Mesothelial cell of epicardium (in vitro differentiated cells): ENCODE results near the gene KNTC1. TPM values are rescaled to one million over a fixed set of nuclear protein-coding genes. Genes with fewer than 3 reads are reported as not detected.
A peak's percentile ranks its signal among the peaks of the same experiment; 100 is the strongest.

Experiments used
- DNase-seq, 2 experiments: peaks; one replicate each; pipeline ENCODE4 v3.0.0; 2021; ENCODE audit warnings: low spot score in 2 of 2; ENCODE audit not compliant: unreplicated experiment in 2 of 2
- H3K27ac Mint-ChIP-seq: 2 replicates; pipeline ENCODE4 v1.8.0; 2021; ENCODE audit warnings: mixed read lengths
- H3K27me3 Mint-ChIP-seq: 2 replicates; pipeline ENCODE4 v1.8.0; 2021; ENCODE audit warnings: low read depth, mixed read lengths
- H3K36me3 Mint-ChIP-seq: 2 replicates; pipeline ENCODE4 v1.8.0; 2021; ENCODE audit warnings: mixed read lengths
- H3K4me1 Mint-ChIP-seq: 2 replicates; pipeline ENCODE4 v1.8.0; 2021; ENCODE audit warnings: mixed read lengths
- H3K4me3 Mint-ChIP-seq: 2 replicates; pipeline ENCODE4 v1.8.0; 2021; ENCODE audit warnings: mild to moderate bottlenecking, moderate library complexity, mixed read lengths
- H3K9me3 Mint-ChIP-seq: 2 replicates; pipeline ENCODE4 v1.8.0; 2021; ENCODE audit warnings: mixed read lengths
- total RNA-seq: library from RNA; stranded (reverse); gene quantifications from 3 replicates; pipeline ENCODE4 v1.2.1, GENCODE V29; 2021
- TF ChIP-seq, protein P1 (sequence below): fragments of 200-600 bp; sonication (generic); IDR thresholded peaks from one replicate; pipeline ENCODE4 v1.5.0; 2021; ENCODE audit warnings: antibody characterized with exemption; ENCODE audit not compliant: unreplicated experiment

The KNTC1 gene
- total RNA-seq, 1 donor from 2014 or later = 47.8 TPM

GRCh38 chr12:122516544-122517361, 10.3 kb upstream of the KNTC1 start:
- no peaks in the 10 kb centered on the region for H3K27me3 Mint-ChIP-seq
- no peak overlapping the region for H3K4me3 Mint-ChIP-seq
- TF ChIP-seq, protein P1, sequence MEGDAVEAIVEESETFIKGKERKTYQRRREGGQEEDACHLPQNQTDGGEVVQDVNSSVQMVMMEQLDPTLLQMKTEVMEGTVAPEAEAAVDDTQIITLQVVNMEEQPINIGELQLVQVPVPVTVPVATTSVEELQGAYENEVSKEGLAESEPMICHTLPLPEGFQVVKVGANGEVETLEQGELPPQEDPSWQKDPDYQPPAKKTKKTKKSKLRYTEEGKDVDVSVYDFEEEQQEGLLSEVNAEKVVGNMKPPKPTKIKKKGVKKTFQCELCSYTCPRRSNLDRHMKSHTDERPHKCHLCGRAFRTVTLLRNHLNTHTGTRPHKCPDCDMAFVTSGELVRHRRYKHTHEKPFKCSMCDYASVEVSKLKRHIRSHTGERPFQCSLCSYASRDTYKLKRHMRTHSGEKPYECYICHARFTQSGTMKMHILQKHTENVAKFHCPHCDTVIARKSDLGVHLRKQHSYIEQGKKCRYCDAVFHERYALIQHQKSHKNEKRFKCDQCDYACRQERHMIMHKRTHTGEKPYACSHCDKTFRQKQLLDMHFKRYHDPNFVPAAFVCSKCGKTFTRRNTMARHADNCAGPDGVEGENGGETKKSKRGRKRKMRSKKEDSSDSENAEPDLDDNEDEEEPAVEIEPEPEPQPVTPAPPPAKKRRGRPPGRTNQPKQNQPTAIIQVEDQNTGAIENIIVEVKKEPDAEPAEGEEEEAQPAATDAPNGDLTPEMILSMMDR = no peak
- H3K9me3 Mint-ChIP-seq = no peaks in the 10 kb centered on the region
- peaks cover 56% of the 10 kb centered on the region for H3K36me3 Mint-ChIP-seq
- H3K4me1 Mint-ChIP-seq = peaks cover 5% of the 10 kb centered on the region
- DNase-seq = no peak
- peak overlapping the region; percentile 16 for H3K27ac Mint-ChIP-seq

- DNase-seq = no peak
- H3K4me3 Mint-ChIP-seq = no peak overlapping the region
- no peaks in the 10 kb centered on the region for H3K27me3 Mint-ChIP-seq
- TF ChIP-seq, protein P1 = no peak
- no peaks in the 10 kb centered on the region for H3K9me3 Mint-ChIP-seq
- H3K4me1 Mint-ChIP-seq = peaks cover 12% of the 10 kb centered on the region
- H3K27ac Mint-ChIP-seq = no peak overlapping the region
- H3K36me3 Mint-ChIP-seq = peaks cover 55% of the 10 kb centered on the region
Measured at GRCh38 chr12:122517877-122518276, 9.2 kb upstream of the KNTC1 start.

- Mint-ChIP-seq H3K27me3 (no peaks in the 10 kb centered on the region), H3K27ac (no peak overlapping the region)
- TF ChIP-seq, protein P1 = no peak
Measured at GRCh38 chr12:122518908-122519307, 8.1 kb upstream of the KNTC1 start.

GRCh38 chr12:122519418-122519817, 7.6 kb upstream of the KNTC1 start:
- TF ChIP-seq, protein P1 = no peak
- Mint-ChIP-seq H3K4me1 (peaks cover 27% of the 10 kb centered on the region), H3K9me3 (no peaks in the 10 kb centered on the region), H3K27me3 (no peaks in the 10 kb centered on the region), H3K36me3 (peaks cover 50% of the 10 kb centered on the region), H3K4me3 (no peak overlapping the region), H3K27ac (no peak overlapping the region)
- DNase-seq = no peak

More at GRCh38 chr12:122518908-122519307, 8.1 kb upstream of the KNTC1 start:
- H3K9me3 Mint-ChIP-seq = no peaks in the 10 kb centered on the region
- no peak for DNase-seq
- H3K4me3 Mint-ChIP-seq = no peak overlapping the region
- peaks cover 22% of the 10 kb centered on the region for H3K4me1 Mint-ChIP-seq
- peaks cover 50% of the 10 kb centered on the region for H3K36me3 Mint-ChIP-seq

GRCh38 chr12:122520676-122521075, 6.4 kb upstream of the KNTC1 start:
- peak overlapping the region; percentile 67 for H3K27ac Mint-ChIP-seq

More at GRCh38 chr12:122520676-122521075, 6.4 kb upstream of the KNTC1 start:
- DNase-seq = no peak
- Mint-ChIP-seq H3K36me3 (peaks cover 46% of the 10 kb centered on the region), H3K27me3 (no peaks in the 10 kb centered on the region), H3K9me3 (no peaks in the 10 kb centered on the region), H3K4me1 (peaks cover 32% of the 10 kb centered on the region), H3K4me3 (no peak overlapping the region)
- TF ChIP-seq, protein P1 = no peak
